ENCODE measurements around the gene ZCCHC17.
"Not testable (repeated sequence)": the region's sequence is repeated elsewhere in the genome, so short reads cannot be mapped to it uniquely, and the experiment has no call there.

- TF ChIP-seq, protein P1, sequence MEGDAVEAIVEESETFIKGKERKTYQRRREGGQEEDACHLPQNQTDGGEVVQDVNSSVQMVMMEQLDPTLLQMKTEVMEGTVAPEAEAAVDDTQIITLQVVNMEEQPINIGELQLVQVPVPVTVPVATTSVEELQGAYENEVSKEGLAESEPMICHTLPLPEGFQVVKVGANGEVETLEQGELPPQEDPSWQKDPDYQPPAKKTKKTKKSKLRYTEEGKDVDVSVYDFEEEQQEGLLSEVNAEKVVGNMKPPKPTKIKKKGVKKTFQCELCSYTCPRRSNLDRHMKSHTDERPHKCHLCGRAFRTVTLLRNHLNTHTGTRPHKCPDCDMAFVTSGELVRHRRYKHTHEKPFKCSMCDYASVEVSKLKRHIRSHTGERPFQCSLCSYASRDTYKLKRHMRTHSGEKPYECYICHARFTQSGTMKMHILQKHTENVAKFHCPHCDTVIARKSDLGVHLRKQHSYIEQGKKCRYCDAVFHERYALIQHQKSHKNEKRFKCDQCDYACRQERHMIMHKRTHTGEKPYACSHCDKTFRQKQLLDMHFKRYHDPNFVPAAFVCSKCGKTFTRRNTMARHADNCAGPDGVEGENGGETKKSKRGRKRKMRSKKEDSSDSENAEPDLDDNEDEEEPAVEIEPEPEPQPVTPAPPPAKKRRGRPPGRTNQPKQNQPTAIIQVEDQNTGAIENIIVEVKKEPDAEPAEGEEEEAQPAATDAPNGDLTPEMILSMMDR (conservative IDR thresholded peaks at IDR 0.05; ENCODE audit: low read depth, low read length) = not testable (repeated sequence)
- TF ChIP-seq EZH2 (IDR thresholded peaks at IDR 0.05; ENCODE audit: borderline replicate concordance, low read depth, low read length, poor library complexity, severe bottlenecking) = not testable (repeated sequence)
These were observed 14.4 kb upstream of the ZCCHC17 start for GRCh38 chr1:31282426-31282825.
